ENCODE results near the gene AGBL1. TPM values are rescaled to one million over a fixed set of nuclear protein-coding genes. Genes with fewer than 3 reads are reported as not detected.

The AGBL1 gene
- total RNA-seq, 1 experiment from 2014 or later, result not detected

DNA sequence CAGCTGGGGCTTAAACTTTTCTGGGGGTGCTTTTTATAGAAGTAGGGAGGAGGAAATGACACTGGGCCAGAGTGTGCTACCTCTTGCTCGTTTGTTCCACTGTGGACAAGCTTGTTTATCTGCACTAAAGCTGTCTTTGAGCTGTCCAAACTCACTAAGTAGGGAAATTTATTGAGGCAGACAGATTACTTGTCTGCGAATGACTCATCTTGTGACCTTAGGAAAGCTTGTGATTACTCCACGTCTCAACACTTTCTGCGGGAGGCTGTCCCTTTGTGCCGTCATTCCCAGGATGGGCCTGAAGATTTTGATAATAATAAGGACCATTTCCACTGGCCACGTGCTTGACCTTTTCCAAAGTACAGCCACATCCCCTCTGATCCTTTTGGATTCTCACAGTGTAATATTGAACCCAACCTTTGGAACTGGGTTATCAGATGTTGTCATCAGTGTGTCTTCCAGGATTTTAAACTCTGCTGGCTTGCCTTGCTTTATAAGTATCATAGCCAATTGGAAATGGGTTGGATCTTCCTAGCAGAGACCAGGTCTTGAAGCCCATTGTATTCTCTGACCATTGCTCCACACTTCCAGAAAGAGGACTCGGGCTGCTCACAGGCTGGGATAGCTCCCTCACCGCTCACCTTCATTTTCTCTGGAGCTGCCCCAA lies 84.7 kb downstream of the AGBL1 start:
- no peak overlapping the region for H2BK120ac ChIP-seq (ENCODE audit: low read depth, low read length, poor library complexity, severe bottlenecking)
- H3K4ac ChIP-seq (ENCODE audit: low read depth, low read length), result no peak overlapping the region
- no peak overlapping the region for H3T11ph ChIP-seq (ENCODE audit: low read length)
- H4K91ac ChIP-seq (ENCODE audit: insufficient read length, low read depth, low read length), result no peak overlapping the region
- no peak overlapping the region for H2BK5ac ChIP-seq (ENCODE audit: insufficient read length, low read length)
- no peak overlapping the region for H3K27ac ChIP-seq (ENCODE audit: insufficient read length, low read depth, low read length)
- H3K27me3 Mint-ChIP-seq (ENCODE audit: low read depth), result no peaks in the 10 kb centered on the region
- H3K4me3 Mint-ChIP-seq, result no peak overlapping the region
- H3K14ac ChIP-seq (ENCODE audit: insufficient read depth, low read length), result no peak overlapping the region; the same call in 1 of the 2 replicates
- DNase-seq, result no peak
- no peak overlapping the region for H2BK15ac ChIP-seq (ENCODE audit: low read depth, low read length)
- peaks cover 31 to 34% of the 10 kb centered on the region in 2 experiments for H3K4me1 Mint-ChIP-seq
- H2AFZ ChIP-seq (ENCODE audit: low read length), result no peak overlapping the region
- WGBS (ENCODE audit: extremely low coverage, insufficient read length, low lambda C conversion rate), result no CpG with 5 or more reads among the region's 8 CpGs
- no peaks in the 10 kb centered on the region for H3K27me3 ChIP-seq (ENCODE audit: insufficient read depth, low read length)
- no peak overlapping the region for H3K23ac ChIP-seq (ENCODE audit: insufficient read length, low read depth, low read length)
- no peaks in the 10 kb centered on the region for H3K79me2 ChIP-seq (ENCODE audit: insufficient read depth, low read length)
- H3K18ac ChIP-seq (ENCODE audit: insufficient read length, low read depth, low read length), result no peak overlapping the region
- TF ChIP-seq, protein P1, sequence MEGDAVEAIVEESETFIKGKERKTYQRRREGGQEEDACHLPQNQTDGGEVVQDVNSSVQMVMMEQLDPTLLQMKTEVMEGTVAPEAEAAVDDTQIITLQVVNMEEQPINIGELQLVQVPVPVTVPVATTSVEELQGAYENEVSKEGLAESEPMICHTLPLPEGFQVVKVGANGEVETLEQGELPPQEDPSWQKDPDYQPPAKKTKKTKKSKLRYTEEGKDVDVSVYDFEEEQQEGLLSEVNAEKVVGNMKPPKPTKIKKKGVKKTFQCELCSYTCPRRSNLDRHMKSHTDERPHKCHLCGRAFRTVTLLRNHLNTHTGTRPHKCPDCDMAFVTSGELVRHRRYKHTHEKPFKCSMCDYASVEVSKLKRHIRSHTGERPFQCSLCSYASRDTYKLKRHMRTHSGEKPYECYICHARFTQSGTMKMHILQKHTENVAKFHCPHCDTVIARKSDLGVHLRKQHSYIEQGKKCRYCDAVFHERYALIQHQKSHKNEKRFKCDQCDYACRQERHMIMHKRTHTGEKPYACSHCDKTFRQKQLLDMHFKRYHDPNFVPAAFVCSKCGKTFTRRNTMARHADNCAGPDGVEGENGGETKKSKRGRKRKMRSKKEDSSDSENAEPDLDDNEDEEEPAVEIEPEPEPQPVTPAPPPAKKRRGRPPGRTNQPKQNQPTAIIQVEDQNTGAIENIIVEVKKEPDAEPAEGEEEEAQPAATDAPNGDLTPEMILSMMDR (conservative IDR thresholded peaks at IDR 0.05), result no peak
- H3K36me3 Mint-ChIP-seq (ENCODE audit: insufficient read depth in 1 of 3, low read depth in 3 of 3), result no peaks in the 10 kb centered on the region; a peak in 1 of 7 replicates
- no peak overlapping the region for H2BK12ac ChIP-seq (ENCODE audit: insufficient read length, low read depth, low read length)
- H4K20me1 ChIP-seq (ENCODE audit: control insufficient read depth, insufficient read depth, insufficient read length), result no peaks in the 10 kb centered on the region
- no peaks in the 10 kb centered on the region for H3K23me2 ChIP-seq (ENCODE audit: insufficient read length, low read depth, low read length, poor library complexity, severe bottlenecking)
- no peaks in the 10 kb centered on the region for H3K9me3 ChIP-seq (ENCODE audit: control insufficient read depth, low read depth, low read length)
- no peak overlapping the region for H3K9ac ChIP-seq (ENCODE audit: extremely low read depth, insufficient read length, low read length)
- no peaks in the 10 kb centered on the region for H3K9me3 Mint-ChIP-seq
- no peaks in the 10 kb centered on the region for H3K79me1 ChIP-seq (ENCODE audit: insufficient read depth, low read depth, low read length, poor library complexity, severe bottlenecking)
- no peak overlapping the region for H2AK5ac ChIP-seq (ENCODE audit: insufficient read length, low read length)
- H4K8ac ChIP-seq (replicated peaks; ENCODE audit: insufficient read length, low read depth, low read length), result no peak overlapping the region
- H2BK20ac ChIP-seq (ENCODE audit: low read depth, low read length, poor library complexity, severe bottlenecking), result no peak overlapping the region
- no peak overlapping the region for H3K56ac ChIP-seq (ENCODE audit: insufficient read length, low read depth, low read length)
- no peak overlapping the region for H3K4me2 ChIP-seq (ENCODE audit: insufficient read depth, insufficient read length, low read length)
- H3K27ac Mint-ChIP-seq, result no peak overlapping the region
- no peak overlapping the region for H4K5ac ChIP-seq (ENCODE audit: insufficient read length, low read depth, low read length)
- H3K4me1 ChIP-seq (ENCODE audit: insufficient read depth, low read length), result peaks cover 2% of the 10 kb centered on the region; the same call in 1 of the 2 replicates

Data from H9 (cell line).